ENCODE results near the gene VPS36.
"Not testable (repeated sequence)": the region's sequence is repeated elsewhere in the genome, so short reads cannot be mapped to it uniquely, and the experiment has no call there.

The VPS36 gene

DNA sequence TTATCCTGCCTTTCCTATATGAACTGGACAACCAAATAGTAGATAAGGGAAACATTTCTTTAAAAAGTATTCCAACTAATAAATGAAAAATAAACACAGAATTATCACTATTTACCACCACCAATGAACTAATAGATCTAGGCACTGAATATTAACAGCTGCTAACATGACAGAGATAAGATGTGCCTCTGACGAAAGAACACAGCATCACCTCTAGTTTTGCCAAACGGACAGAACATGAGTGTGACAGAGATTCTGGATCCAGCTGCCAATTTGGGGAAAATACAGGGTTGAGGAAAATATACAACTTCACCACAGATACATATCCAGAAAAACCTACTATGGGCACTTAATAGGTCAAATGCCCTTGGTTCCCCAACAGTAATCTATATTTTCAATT, 18.0 kb downstream of the VPS36 start:
- no peak for DNase-seq

DNA sequence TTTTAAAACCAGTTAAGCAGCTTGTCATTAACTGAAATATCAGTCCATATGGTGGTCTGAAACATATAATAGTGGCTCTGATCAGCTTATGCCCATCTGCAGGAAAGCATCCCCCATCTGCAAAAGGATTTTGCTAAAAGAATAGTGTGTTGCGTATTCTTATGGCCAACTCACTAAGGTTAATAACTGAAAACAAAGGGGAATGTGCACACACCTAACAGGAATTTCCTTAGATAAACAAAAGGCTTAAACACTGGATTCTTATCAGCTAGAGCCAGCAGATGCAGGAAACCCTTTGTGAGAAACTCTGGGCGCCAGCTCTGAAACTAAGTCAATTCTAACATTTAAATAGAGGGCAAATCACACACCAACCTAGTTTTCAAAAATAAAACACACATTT, 22.1 kb downstream of the VPS36 start:
- DNase-seq = no peak

DNA sequence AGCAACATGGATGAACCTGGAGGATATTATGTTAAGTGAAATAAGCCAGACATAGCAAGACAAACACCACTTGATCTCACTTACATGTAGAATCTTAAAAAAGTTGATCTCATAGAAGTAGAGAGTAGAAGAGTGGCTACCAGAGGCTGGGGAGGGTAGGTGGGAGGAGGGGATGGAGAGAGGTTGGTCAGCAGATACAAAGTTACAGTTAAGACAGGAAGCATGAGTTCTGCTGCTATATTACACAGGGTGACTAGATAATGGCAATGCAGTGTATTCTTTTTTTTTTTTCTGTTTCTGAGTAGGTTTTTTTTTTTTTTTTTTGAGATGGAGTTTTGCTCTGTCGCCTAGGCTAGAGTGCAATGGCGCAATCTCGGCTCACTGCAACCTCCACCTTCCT, 29.2 kb downstream of the VPS36 start:
- no peak for DNase-seq

DNA sequence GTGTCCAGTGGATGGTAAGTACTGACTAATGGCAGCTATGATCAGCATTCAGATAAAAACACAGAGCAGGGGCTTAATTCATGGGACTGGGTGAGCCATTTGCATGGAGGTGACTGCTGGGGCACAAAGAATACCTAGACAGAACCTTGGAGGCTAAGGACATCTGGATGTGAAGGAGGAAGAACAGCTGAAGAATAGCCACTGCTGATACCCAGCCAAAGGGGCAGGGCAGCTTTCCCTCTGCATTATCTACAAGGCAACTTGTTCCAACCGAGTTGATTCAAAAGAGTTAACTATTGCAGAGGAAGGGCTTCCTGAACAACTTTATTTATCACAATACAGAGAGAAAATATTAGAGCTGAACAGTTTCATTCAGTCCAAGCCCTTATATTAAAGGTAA, 31.4 kb downstream of the VPS36 start:
- no peak for DNase-seq

DNA sequence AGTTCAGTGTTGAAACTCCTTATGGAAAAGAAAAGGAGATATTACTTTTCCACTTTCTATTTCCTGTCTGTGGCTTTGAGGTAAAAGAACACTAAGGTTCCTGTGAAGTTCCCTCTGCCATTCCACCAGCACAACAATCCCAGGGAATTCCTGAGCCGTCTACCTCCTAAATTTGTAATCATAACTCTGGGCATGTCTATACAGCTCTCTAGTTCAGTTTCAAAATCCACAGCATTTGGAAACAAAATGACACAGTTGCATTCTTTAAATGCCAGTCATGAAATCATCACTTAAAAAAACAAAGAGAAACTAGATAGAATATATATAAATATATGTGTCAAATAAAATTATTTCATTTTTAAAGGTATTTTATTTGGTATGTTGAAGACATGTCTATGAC, 35.5 kb downstream of the VPS36 start:
- no peak for DNase-seq

DNA sequence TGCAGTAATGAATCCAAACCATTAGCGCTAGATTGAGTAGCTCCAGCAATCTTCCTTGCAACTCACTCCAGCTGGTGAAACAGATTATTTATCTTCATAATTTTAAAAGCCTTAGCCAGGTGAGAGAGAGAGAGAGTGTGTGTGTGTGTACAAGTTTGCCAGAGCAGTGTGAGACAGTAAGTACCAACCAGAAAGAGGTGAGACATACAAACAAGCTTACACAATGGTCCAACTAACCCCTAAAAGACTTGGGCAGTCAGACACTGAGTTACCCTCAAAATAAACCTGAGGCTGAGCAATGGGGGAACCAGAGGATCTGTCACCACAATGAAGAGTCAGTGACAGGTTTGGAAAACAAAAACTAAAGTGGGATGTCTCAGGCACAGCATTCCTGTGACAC, 36.4 kb downstream of the VPS36 start:
- DNase-seq = no peak

DNA sequence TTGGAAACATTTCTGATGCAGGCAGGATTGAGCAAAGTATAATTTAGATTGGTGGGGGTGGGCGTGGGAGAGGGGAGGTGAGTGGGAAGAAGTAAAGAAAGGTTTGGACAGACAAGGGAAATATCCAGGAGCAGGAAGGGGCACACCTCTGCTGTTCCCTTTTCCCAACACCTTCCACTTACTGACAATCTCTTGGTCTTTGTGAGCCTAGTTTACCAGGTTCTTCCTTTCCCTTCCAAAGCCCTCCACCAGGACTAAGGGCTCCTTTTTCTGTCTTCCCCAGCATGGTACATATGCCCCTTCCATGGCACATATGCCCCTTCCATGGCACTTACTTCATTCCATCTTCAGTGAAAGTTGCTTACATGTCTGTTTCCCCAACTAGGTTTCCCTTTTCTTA, 38.3 kb downstream of the VPS36 start:
- DNase-seq = no peak

DNA sequence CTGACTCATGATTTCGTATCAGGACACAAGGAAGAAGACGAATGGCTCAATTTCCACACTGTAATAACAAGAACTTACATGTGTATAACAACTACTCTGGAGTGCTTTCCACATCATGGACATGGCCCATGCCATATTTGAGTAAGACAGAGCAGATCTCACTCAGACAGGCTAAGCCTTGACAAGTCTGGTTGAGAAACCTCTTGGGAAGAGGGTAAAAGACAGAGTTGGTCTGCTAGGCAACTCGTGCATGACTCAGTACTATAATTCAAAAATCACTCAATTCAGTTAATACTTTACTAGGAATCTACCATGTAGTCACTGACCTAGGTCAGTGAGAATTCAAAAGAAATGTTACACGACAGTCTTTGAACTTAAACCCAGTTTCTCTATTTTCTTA, 38.8 kb downstream of the VPS36 start:
- no peak for DNase-seq

DNA sequence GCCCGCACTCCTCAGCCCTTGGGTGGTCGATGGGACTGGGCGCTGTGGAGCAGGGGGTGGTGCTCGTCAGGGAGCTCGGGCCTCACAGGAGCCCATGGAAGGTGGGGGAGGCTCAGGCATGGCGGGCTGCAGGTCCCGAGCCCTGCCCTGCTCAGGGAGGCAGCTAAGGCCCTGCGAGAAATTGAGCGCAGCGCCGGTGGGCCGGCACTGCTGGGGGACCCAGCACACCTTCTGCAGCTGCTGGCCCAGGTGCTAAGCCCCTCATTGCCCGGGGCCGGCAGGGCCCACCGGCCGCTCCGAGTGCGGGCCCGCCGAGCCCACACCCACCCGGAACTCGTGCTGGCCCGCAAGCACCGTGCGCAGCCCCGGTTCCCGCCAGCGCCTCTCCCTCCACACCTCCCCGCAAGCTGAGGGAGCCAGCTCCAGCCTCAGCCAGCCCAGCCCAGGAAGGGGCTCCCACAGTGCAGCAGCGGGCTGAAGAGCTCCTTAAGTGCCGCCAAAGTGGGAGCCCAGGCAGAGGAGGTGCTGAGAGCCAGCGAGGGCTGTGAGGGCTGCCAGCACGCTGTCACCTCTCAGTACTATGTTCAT, 42.3 kb downstream of the VPS36 start:
- DNase-seq = not testable (repeated sequence)

DNA sequence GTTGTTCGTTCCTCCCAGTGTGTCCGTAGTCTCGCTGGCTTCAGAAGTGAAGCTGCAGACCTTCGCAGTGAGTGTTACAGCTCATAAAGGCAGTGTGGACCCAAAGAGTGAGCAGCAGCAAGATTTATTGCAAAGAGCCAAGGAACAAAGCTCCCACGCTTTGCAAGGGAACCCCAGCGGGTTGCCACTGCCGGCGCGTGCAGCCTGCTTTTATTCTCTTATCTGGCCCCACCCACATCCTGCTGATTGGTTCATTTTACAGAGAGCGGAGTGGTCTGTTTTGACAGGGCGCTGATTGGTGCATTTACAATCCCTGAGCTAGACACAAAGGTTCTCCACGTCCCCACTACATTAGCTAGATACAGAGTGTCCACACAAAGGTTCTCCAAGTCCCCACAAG, 43.0 kb downstream of the VPS36 start:
- DNase-seq = not testable (repeated sequence)

DNA sequence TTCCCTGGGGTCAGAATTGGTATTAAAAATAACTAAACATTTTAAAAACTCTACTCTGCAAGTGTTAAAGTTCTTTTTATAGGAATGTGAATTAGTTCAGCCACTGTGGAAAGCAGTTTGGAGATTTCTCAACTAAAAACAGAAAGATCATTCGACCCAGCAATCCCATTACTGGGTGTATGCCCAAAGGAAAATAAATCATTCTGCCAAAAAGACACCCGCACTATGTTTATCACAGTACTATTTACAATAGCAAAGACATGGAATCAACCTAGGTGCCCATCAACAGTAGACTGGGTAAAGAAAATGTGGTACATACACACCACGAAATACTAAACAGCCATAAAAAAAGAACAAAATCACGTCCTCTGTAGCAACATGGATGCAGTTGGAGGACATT, 43.8 kb downstream of the VPS36 start:
- no peak for DNase-seq

DNA sequence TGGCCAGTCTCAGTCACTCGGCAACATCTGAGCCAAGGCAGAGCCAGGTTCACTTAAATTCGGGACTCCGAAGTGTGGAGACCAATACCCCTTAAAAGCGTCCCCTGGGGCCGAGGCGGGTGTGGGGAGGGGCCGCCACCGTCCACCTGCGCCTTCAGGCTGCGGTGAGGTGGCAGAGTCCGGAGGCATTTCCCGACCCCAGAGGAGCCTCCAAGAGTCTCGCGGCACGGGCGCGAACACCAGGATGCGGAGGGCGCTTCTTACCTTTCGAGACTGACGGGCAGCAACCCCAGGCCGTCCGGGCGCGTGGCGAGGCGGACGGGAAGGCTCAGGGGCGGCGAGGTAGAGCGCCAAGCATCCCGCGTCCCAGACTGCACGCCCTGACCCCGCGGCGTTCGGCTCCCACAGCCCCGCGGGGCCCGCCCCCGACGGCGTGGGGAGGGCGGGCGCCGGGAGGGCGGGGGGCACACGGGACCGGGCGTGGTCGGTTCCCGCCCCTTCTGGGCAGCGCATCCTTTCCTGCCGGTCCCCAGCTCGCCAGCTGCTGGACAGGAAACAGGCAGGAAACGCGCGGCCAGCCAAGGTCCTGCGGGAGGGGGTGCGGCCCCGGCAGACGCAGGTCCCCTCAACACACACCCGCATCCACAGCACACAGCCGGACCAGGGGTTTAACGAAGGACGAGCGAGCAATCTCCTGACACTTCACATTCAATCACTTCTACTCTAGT, 44.5 kb downstream of the VPS36 start, which contains the start of gene THSD1:
THSD1 (minus strand) TSS at position 406 of the 728 bp plus-strand sequence. CDS start 3,572 bp downstream, outside the sequence.
- DNase-seq = no peak

DNA sequence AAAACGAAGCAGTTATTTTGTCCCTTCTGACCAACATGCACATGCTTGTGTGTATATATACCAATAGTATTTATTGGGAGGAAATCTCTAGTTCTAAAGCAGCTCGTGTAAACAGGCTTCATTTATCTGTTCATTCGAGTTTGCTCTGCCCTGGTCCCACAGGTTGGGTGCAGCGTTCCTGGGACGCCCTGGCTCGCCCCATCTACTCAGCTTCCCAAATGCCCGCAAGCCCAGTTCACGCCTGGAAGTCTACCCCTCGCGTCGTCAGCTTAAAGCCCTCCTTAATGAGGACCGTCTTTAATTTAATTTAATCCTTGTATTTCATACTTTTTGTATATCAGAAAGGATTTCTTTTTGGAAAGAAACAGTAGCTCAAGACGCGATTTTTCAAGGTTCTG, 45.1 kb downstream of the VPS36 start:
- no peak for DNase-seq

DNA sequence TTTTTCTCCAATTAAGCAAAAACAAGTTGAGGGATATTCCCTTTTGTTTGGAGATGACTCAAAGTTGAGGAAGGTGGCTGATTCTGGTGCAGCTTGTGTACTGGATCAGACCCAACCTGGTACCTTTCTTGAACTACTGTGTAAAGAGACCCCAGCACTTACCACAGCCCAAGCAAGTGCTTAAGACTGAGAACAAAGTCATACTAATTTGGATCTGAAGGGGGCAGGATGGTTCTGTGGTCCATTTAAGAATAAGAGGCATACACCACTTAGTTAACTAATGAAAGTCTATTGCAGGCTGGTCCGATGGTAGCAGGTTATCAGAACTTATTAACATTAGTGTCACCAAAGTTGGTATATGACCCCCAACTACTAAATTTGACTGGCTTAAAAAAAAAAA, 50.7 kb downstream of the VPS36 start:
- no peak for DNase-seq

DNA sequence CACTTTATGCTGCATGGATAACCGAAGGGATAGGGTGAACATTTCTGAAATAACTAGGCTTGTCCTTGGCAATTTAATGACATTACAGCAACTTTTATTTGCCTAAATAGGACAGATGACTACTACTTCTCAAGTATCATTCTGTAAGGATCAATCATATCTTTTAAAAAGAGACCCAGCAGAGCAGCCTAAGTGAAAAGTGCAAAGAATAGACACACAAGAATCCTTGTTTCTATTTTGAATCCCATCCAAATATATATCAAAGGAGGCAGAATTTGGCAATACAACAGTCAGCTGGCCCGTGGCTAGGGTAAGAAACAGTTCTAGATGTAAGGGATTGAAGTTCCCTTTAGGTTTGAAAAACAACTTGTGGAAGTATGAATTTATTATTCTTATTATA, 51.4 kb downstream of the VPS36 start:
- no peak for DNase-seq

DNA sequence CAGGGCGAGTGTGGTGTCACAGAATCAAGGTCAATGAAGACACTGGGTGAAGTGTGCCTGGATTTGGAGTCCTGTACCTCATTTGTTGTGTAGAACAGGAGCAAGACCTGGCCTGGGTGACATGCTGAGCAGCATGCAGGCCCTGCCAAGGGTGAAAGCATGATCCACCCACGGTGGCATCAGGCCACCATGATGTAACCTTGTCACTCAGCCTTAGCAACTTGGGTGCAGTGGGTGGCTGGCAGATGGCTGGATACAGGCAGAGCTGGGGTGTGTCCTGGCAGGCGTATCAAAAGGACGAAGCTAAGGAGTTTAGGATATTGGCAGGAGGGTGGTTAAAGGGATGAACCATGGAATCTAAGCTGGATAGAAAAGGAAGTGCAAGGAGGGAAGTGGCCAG, 54.7 kb downstream of the VPS36 start:
- no peak for DNase-seq

DNA sequence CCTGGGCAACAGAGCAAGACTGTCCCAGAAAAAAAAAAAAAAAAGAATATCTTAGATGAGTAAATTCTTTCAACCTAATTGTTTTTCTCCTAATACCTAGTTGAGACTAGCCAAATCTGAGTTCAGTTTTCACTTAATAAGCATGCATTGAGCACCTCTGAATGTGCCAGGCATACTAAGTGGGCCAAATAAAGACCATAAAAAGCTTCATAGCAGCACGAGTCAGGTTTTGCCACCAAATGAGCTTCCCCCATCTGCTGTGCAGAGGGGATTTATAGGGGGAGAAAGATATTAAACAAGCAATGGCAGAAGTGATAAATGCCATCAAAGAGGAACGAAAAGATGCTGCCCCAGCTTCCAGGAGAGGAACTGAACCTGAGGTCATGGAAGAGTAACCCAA, 55.8 kb downstream of the VPS36 start:
- DNase-seq = no peak

DNA sequence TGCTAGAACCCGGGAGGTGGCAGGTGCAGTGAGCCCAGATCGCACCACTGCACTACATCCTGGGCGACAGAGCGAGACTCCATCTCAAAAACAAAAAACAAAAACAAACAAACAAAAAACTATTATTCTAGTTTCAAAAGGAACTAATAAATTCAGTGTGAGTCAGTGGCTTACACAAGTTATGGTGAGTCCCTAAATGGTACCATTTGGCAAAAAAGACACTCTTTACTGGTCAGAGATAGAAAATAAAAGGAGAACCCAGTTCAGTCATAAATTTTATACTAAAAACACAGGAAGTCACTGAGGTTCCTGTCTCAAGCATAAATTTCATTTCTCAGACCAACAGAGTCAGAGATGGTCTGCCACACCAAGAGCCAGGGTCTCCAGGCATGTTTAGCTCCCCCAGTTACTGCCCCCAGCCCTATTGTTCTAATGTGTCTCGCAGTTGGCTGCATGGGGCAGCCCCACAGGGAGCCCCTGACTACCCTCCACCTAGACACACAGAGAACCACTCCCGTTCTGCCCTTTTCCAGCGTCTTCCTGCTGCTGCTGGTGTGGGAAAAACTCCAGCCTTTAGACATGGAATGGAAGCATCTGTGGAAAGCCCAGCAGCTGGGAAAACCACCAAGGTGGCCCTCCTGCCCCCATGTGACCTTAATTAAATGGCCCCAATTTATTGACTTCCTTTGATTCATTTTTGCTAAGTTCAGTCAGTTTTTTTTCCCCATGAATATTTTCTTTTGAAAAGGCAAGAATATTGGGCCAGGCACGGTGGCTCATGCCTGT, 56.7 kb downstream of the VPS36 start:
- DNase-seq = no peak

DNA sequence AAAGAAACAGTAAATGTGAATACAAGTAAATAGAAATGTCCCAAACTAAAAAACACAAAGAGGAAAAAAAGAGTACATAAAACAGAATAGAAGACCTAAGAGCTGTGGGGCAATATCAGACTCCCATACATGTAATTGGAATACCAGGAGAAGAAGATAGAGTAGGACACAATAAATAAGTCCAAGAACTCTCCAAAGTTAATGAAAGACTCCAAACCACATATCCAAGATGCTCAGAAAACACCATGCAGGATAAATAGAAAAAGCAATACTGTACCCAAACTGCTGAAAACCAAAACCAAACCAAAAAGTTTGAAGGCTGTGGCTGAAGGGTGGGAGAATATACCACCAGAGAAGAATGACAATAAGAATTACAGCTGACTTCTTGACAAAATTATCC, 62.7 kb downstream of the VPS36 start:
- DNase-seq = no peak

DNA sequence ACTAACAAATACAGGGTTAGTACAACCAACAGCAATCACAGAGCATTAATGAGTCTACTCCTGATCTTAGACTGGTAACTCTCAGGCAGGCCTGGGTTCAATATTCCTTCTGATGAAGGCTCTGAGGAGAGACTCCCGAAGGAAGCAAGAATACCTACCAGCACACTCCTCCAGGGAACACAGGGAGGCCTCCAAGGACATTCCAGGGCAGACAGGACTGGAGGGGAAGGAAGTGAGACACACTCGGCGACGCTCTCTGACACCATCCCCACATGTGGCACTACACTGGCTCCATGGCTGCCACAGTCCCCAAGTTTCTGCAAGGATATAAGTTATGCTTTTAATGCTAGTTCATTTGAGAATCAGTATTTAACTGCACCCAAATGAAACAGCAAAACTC, 64.6 kb downstream of the VPS36 start:
- DNase-seq = no peak

DNA sequence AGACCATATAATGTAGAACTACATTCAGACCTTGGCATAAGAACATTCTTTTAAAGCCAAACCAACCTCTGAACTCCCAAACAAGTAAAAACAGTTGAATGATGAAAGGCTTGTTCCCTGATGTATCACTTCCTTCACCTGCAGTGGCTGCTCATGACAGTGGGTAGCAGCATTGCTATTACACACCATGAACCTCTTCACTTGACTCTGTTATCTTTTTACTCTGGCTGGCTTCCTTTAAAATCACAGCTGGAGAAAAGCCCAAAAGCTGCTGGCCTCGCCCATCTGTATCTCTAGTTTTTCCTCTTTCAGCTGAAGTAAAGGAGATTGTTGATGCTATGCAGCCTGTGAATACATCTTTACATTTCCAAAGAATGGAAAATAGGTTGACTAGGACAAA, 67.1 kb downstream of the VPS36 start:
- DNase-seq = no peak

DNA sequence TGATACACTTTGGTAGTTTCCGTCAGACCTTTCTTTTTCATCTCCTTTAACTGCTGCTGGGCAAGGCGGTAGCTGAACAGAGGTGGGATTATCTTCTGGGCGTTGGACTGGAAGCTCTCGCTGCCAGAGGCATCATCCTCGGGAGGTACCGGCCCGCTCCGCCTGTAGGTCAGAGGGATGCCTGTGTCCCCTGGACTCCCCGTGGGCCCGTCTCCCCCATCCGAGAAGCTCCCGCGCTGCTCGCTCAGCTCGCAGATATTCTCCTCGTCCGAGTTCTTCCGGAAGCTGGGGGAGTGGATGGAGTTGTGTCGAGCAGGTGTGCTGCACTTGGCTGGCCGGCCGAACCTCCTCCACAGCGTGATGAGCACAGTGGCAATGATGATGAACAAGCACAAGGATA, 72.1 kb downstream of the VPS36 start:
- no peak for DNase-seq

DNA sequence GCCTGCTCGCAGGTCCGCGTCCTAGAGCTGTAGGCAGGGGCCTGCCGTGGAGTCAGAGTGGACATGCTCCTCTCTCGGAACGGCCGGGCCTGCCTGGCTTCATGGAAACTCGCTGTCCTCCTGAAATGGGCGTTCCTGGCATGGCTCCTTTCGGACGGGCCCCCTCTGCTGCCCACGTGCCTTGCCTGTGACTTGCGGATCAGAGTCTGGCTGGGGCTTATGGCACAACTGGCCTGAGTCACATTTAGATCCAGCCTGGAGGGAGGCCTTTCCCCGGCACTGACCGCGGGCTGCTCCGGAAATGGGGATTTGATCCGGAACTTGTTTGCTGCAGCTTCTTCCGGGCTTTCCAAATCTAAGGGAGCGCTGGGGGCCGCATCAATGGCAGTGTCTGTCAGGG, 72.5 kb downstream of the VPS36 start:
- DNase-seq = no peak

DNA sequence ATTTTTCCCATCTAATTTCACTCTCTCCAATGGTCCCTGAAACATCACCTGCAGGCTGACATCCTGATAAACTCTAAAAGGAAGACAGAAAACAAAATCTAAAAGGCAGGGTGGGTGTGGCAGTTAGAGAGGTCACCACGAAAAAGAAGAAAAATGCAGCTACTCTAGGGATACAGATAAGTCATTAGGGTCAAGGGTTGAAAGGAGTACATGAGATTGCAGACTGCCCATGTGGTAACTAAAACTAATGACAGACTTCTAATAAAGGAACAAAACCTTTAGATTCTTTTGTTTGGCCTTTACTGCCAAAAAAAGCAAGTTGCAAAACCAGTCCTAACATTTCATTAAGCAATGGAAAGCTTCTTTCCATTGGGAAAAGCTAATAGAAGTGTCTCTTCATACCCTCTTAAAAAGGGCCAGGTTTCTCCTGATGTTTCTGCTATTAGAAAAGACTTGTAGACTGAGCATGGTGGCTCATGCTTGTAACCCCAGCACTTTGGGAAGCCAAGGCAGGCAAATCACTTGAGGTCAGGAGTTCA, 75.5 kb downstream of the VPS36 start:
- DNase-seq = no peak
